ENCODE data around the gene NME8.

GRCh38 chr7:37932543-37932942, 84.1 kb downstream of the NME8 start:
- TF ChIP-seq POLR2AphosphoS5 (IDR thresholded peaks at IDR 0.05; ENCODE audit: borderline replicate concordance, low read depth, low read length) (no peak), FOXP2 (optimal IDR thresholded peaks at IDR 0.05; ENCODE audit: control extremely low read depth, extremely low read length, insufficient read depth) (no peak)

Data from SK-N-MC (cell line).